HUES6 (cell line): ENCODE results near the gene PSMB5.

Experiments used
- H3K27ac ChIP-seq: 2 replicates; pipeline ENCODE4 v1.7.0; 2013; ENCODE audit warnings: low read depth, mild to moderate bottlenecking, low read length, inconsistent platforms
- H3K27me3 ChIP-seq: 2 replicates; pipeline ENCODE4 v1.6.1; 2013; ENCODE audit warnings: low read length; ENCODE audit not compliant: control insufficient read depth, insufficient read depth
- H3K36me3 ChIP-seq: 2 replicates; pipeline ENCODE4 v1.6.1; 2013; ENCODE audit warnings: low read length; ENCODE audit not compliant: control insufficient read depth, insufficient read depth
- H3K4me1 ChIP-seq: 2 replicates; pipeline ENCODE4 v1.6.1; 2013; ENCODE audit warnings: low read length; ENCODE audit not compliant: control insufficient read depth, insufficient read depth
- H3K4me3 ChIP-seq: 2 replicates; pipeline ENCODE4 v1.5.1; 2013; ENCODE audit warnings: low read depth, low read length
- H3K9ac ChIP-seq: one replicate; pipeline ENCODE4 v1.6.1; 2013; ENCODE audit warnings: mild to moderate bottlenecking, low read length
- H3K9me3 ChIP-seq: 2 replicates; pipeline ENCODE4 v1.6.1; 2013; ENCODE audit warnings: low read depth, low read length; ENCODE audit not compliant: control insufficient read depth, insufficient read depth

The PSMB5 gene

DNA sequence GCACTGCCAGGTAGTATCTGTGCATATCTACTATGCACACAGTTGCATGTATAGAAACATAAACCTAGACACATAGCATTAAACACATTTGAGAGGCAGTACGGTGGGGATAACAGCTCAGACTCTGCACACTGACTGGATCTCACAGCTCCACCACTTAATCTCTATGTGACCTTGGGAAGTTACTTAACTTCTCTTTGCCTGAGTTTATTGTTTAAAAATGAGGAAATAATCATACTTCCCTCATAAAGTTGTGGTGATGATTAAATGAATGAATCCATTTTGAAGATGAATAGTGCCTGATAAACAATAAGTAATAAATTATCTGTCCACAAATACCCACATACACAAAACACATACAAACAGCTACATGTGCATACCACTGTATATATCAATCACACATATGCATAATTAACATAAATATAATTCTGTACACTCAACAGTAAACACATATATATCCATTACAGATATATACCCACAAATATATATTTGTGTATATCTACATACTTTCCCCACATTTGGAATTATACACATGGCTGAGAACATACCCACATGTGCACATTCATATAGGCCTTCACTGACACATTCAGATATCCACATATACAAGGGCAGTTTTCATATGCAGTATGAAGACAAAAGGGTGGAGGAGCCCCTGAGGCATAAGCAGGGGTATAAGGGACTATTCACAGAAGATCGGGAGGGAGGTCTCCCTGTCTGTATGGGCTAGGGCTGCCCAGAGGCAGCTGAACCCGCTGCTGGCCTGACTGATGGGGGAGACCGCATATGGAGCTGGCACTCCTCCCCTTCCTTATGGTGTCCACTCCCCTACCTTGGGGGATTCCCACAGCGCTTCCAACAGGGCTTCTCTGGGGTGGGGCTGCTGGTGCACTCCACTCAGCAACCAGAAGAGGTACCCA lies 16.7 kb upstream of the PSMB5 start:
- H3K9me3 ChIP-seq: no peaks in the 10 kb centered on the region
- no peak overlapping the region for H3K27ac ChIP-seq
- H3K36me3 ChIP-seq: peaks cover 32% of the 10 kb centered on the region
- H3K4me1 ChIP-seq: peaks cover 17% of the 10 kb centered on the region
- no peaks in the 10 kb centered on the region for H3K27me3 ChIP-seq
- no peak overlapping the region for H3K4me3 ChIP-seq
- H3K9ac ChIP-seq: no peak overlapping the region

DNA sequence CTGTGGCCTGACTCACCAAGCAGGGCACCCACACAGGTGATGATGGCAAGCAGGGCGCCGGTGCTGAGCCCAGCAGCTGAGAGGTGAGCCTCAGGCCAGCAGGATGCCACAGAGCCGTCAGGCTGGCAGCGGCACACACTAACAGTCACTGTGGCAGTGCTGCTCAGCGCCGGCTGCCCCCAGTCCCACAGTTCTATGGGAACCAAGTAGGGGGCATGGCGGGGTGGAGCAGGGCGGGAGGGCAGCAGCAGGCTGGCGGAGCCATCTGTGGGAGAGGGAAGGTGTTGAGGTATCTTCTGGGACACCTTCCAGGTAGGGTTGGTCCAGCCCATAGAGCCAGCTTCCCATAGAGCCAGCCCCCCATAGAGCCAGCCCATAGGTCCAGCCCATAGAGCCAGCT lies 14.3 kb upstream of the PSMB5 start:
- no peak overlapping the region for H3K9ac ChIP-seq
- H3K27me3 ChIP-seq: no peaks in the 10 kb centered on the region
- no peaks in the 10 kb centered on the region for H3K9me3 ChIP-seq
- peaks cover 20% of the 10 kb centered on the region; the same call in 1 of the 2 replicates for H3K4me1 ChIP-seq
- H3K36me3 ChIP-seq: peaks cover 28% of the 10 kb centered on the region
- H3K27ac ChIP-seq: no peak overlapping the region
- no peak overlapping the region for H3K4me3 ChIP-seq

GRCh38 chr14:23047751-23048693 lies 13.3 kb upstream of the PSMB5 start:
- Histone ChIP-seq H3K9ac (no peak overlapping the region), H3K4me1 (peaks cover 21% of the 10 kb centered on the region; the same call in 1 of the 2 replicates), H3K27ac (no peak overlapping the region), H3K9me3 (no peaks in the 10 kb centered on the region), H3K27me3 (no peaks in the 10 kb centered on the region), H3K4me3 (no peak overlapping the region), H3K36me3 (peaks cover 25% of the 10 kb centered on the region)

- Histone ChIP-seq H3K9me3 (no peaks in the 10 kb centered on the region), H3K4me1 (peaks cover 17% of the 10 kb centered on the region; the same call in 1 of the 2 replicates), H3K27me3 (no peaks in the 10 kb centered on the region), H3K9ac (no peak overlapping the region), H3K4me3 (no peak overlapping the region), H3K36me3 (peaks cover 21% of the 10 kb centered on the region), H3K27ac (no peak overlapping the region)
Observed at GRCh38 chr14:23047034-23047634, 12.4 kb upstream of the PSMB5 start.

DNA sequence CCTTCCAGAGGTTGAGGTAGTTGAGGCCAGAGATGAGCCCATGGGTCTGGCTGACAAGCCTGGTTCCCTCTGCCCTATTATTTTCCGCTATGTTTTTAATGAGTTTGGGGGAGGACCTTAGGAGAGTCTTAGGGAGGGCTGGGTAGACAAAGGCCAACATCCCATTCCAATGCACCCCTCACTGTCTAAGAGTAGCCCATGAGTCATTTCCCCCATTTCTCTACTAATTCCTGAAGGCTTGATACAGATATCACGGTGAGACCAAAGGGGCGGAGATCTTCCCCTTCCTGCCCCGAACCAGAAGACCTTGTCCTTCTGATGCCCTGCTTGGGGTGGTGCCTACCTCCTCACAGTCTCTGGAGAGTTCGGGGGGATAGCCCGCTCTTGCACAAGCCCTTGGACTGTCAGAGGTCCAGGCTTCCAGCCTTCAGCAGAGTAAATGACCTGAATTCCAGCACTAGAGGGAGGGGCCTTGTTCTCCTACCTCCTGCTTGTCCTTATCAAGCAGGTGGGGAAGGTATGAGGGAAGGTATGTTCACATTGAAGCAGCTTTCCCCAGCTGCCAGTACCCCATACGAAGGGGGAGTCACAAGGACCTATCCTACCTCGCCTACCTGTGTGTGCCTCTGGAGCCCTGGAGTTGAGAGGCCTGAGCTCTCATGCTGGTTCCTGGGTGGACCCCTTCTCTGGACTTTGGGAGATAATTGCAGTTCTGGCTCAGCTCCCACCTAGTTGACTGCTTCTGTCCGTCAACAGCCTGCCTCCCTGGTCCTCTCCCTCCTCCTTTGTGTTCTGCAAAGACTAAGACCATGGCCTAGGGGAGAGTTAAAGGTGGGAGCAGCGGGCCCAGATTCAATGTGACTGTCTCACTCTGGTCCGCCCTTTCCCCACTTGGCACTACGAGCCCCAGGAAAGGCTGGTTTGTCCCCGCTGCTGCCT lies 11.0 kb upstream of the PSMB5 start:
- Histone ChIP-seq H3K9ac (no peak overlapping the region), H3K27me3 (no peaks in the 10 kb centered on the region), H3K4me1 (peaks cover 15% of the 10 kb centered on the region; the same call in 1 of the 2 replicates), H3K36me3 (peaks cover 18% of the 10 kb centered on the region), H3K27ac (no peak overlapping the region), H3K4me3 (no peak overlapping the region), H3K9me3 (no peaks in the 10 kb centered on the region)

- Histone ChIP-seq H3K4me3 (no peak overlapping the region), H3K27ac (no peak overlapping the region), H3K4me1 (peaks cover 15% of the 10 kb centered on the region; the same call in 1 of the 2 replicates), H3K9ac (no peak overlapping the region), H3K9me3 (no peaks in the 10 kb centered on the region), H3K27me3 (no peaks in the 10 kb centered on the region), H3K36me3 (peaks cover 13% of the 10 kb centered on the region)
Observed at GRCh38 chr14:23044840-23045239, 10.1 kb upstream of the PSMB5 start.

DNA sequence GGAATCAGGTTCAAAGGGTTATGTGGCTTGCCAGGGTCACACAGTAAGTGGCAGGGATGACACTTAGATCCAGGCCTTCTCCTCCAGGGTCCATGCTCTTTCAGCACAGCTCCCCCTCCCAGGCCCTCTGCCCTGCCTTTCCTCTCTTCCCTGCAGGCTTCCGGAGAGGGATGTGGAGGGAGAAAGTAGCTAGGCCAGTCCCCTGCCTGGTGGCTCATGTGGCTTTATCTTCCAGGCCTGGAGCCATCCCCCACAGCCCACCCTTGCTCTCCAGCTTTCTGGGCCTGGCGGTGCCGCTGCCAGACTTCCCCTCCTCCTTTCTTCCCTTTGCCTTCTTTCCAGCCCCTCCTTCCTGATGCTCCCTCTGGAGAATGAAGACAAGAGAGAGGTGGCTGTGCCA lies 9.1 kb upstream of the PSMB5 start:
- no peaks in the 10 kb centered on the region for H3K27me3 ChIP-seq
- no peak overlapping the region for H3K9ac ChIP-seq
- no peak overlapping the region for H3K27ac ChIP-seq
- no peaks in the 10 kb centered on the region for H3K9me3 ChIP-seq
- no peak overlapping the region for H3K4me3 ChIP-seq
- H3K36me3 ChIP-seq: peaks cover 6% of the 10 kb centered on the region; the same call in 1 of the 2 replicates
- peaks cover 15% of the 10 kb centered on the region; the same call in 1 of the 2 replicates for H3K4me1 ChIP-seq

- H3K36me3 ChIP-seq: no peaks in the 10 kb centered on the region
- no peak overlapping the region for H3K27ac ChIP-seq
- H3K4me1 ChIP-seq: peaks cover 15% of the 10 kb centered on the region; the same call in 1 of the 2 replicates
- H3K27me3 ChIP-seq: no peaks in the 10 kb centered on the region
- no peak overlapping the region for H3K9ac ChIP-seq
- H3K9me3 ChIP-seq: no peaks in the 10 kb centered on the region
- H3K4me3 ChIP-seq: no peak overlapping the region
Observed at GRCh38 chr14:23043145-23043544, 8.4 kb upstream of the PSMB5 start.

GRCh38 chr14:23042162-23042965 lies 7.7 kb upstream of the PSMB5 start, which contains the start of gene PSMB11:
TSS of gene PSMB11 (plus strand) at chr14:23042212. CDS start at chr14:23042226, 14 bp downstream.
- no peaks in the 10 kb centered on the region for H3K27me3 ChIP-seq
- no peak within 1 kb of the TSS for H3K4me3 ChIP-seq
- no peaks in the 10 kb centered on the region for H3K36me3 ChIP-seq
- H3K4me1 ChIP-seq: peaks cover 15% of the 10 kb centered on the region; the same call in 1 of the 2 replicates
- H3K9me3 ChIP-seq: no peaks in the 10 kb centered on the region
- H3K9ac ChIP-seq: no peak within 1 kb of the TSS
- no peak within 1 kb of the TSS for H3K27ac ChIP-seq
